Endothelial cell of umbilical vein (primary cell): ENCODE measurements around the gene LRRC53. TPM values are rescaled to one million over a fixed set of nuclear protein-coding genes. Genes with fewer than 3 reads are reported as not detected.

Source experiments
- BruUV-seq: library from RNA; stranded (reverse); fragments of 400-500 nt; replicated peaks from 2 replicates; lab custom pipeline; 2021; lab: Mats Ljungman, UMichigan
- CTCF ChIA-PET: fragments of 300-600, 350-600 bp; sonication (Branson Sonifier 250); formaldehyde crosslinking; loops from one replicate; lab custom pipeline; 2021; ENCODE audit warnings: antibody characterized with exemption, inconsistent platforms; lab: Charles Lee
- POLR2A ChIA-PET: fragments of 300-600, 350-600 bp; sonication (Branson Sonifier 250); formaldehyde crosslinking; loops from one replicate; lab custom pipeline; 2021; ENCODE audit warnings: antibody characterized with exemption, inconsistent platforms; lab: Charles Lee
- DNase-seq: peaks from one replicate; pipeline ENCODE4 v3.0.0-alpha.2; 2011; ENCODE audit warnings: low read depth, low spot score
- FAIRE-seq: peaks from 2 replicates; lab custom pipeline; 2011; peaks lifted over from hg19 to GRCh38; lab: Jason Lieb, UNC
- H2AFZ ChIP-seq: 2 replicates; pipeline ENCODE4 v1.6.0; 2012; ENCODE audit warnings: low read depth, low read length, control low read depth, inconsistent platforms
- H3K27ac ChIP-seq: 2 replicates; pipeline ENCODE4 v1.5.1; 2011; ENCODE audit warnings: low read depth, mild to moderate bottlenecking, control low read depth, low read length, moderate library complexity; ENCODE audit not compliant: insufficient read depth
- H3K27me3 ChIP-seq, 2 experiments: 2 replicates each; pipeline versions ENCODE4 v1.6.0 to v1.6.1; 2011; ENCODE audit warnings: low read length in 2 of 2, mixed read lengths in 1 of 2; ENCODE audit not compliant: control insufficient read depth in 2 of 2, insufficient read depth in 2 of 2
- H3K36me3 ChIP-seq, 2 experiments: 2 replicates in 1 of 2; 3 replicates in 1 of 2; pipeline ENCODE4 v1.5.1; 2011; ENCODE audit warnings: low read length in 2 of 2, mild to moderate bottlenecking in 1 of 2, moderate library complexity in 1 of 2; ENCODE audit not compliant: control insufficient read depth in 2 of 2, insufficient read depth in 2 of 2; ENCODE audit errors: extremely low read depth in 1 of 2
- H3K4me1 ChIP-seq: 3 replicates; pipeline ENCODE4 v1.5.1; 2011; ENCODE audit warnings: mild to moderate bottlenecking, low read length; ENCODE audit not compliant: control insufficient read depth, insufficient read depth; ENCODE audit errors: extremely low read depth
- H3K4me2 ChIP-seq: 2 replicates; pipeline ENCODE4 v1.6.1; 2011; ENCODE audit warnings: low read length, control low read depth, mixed read lengths; ENCODE audit not compliant: insufficient read depth
- H3K4me3 ChIP-seq, 3 experiments: fragments of 200-600 bp in 1 of 3; sonication (generic), shearing (Covaris generic) in 1 of 3; replicated peaks in 1 of 3; 2 replicates each; pipeline ENCODE4 v1.5.1; 2011 to 2016; ENCODE audit warnings: control low read depth in 3 of 3, low read length in 3 of 3, mild to moderate bottlenecking in 2 of 3, inconsistent platforms in 1 of 3, low read depth in 1 of 3, moderate library complexity in 1 of 3; ENCODE audit not compliant: insufficient read depth in 1 of 3
- H3K79me2 ChIP-seq: 2 replicates; pipeline ENCODE4 v1.6.0; 2012; ENCODE audit warnings: low read length, inconsistent platforms; ENCODE audit not compliant: control insufficient read depth, insufficient read depth
- H3K9ac ChIP-seq: replicated peaks from 2 replicates; pipeline ENCODE3; 2011; ENCODE audit warnings: low read length, control low read depth; ENCODE audit not compliant: insufficient read depth; ENCODE audit errors: extremely low read depth
- H3K9me1 ChIP-seq: replicated peaks from 3 replicates; pipeline ENCODE4 v1.6.0; 2011; ENCODE audit warnings: mild to moderate bottlenecking, low read length; ENCODE audit not compliant: control insufficient read depth, insufficient read depth; ENCODE audit errors: extremely low read depth
- H3K9me3 ChIP-seq: replicated peaks from 2 replicates; pipeline ENCODE4 v1.5.1; 2012; ENCODE audit warnings: low read length, inconsistent platforms; ENCODE audit not compliant: control insufficient read depth, insufficient read depth
- H4K20me1 ChIP-seq: replicated peaks from 2 replicates; pipeline ENCODE3; 2011; ENCODE audit warnings: mild to moderate bottlenecking, low read length; ENCODE audit not compliant: control insufficient read depth, insufficient read depth; ENCODE audit errors: extremely low read depth
- CTCF ChIP-seq, 2 donors: IDR thresholded peaks; 1 replicate in 1 of 2; 2 replicates in 1 of 2; pipeline ENCODE4 v1.5.1; 2011; ENCODE audit warnings: low read length in 2 of 2, mild to moderate bottlenecking in 2 of 2, moderate library complexity in 2 of 2, control low read depth in 1 of 2, inconsistent platforms in 1 of 2, low read depth in 1 of 2; ENCODE audit not compliant: insufficient read depth in 1 of 2; ENCODE audit errors: extremely low read depth in 1 of 2
- EZH2 ChIP-seq: IDR thresholded peaks from 2 replicates; pipeline ENCODE4 v1.6.1; 2012; ENCODE audit warnings: borderline replicate concordance, low read depth, mild to moderate bottlenecking, moderate library complexity, low read length, inconsistent platforms; ENCODE audit not compliant: severe bottlenecking
- FOS ChIP-seq: IDR thresholded peaks from 2 replicates; pipeline ENCODE4 v1.6.1; 2011; ENCODE audit warnings: mild to moderate bottlenecking, low read length, moderate library complexity, borderline replicate concordance; ENCODE audit not compliant: insufficient read depth
- GATA2 ChIP-seq: IDR thresholded peaks from 2 replicates; pipeline ENCODE4 v1.7.0; 2011; ENCODE audit warnings: low read depth, mild to moderate bottlenecking, moderate library complexity, mixed read lengths, low read length; ENCODE audit not compliant: insufficient read length, insufficient read depth
- JUN ChIP-seq: IDR thresholded peaks from 2 replicates; pipeline ENCODE4 v1.6.1; 2011; ENCODE audit warnings: borderline replicate concordance, low read depth; ENCODE audit not compliant: insufficient read length, insufficient read depth
- MAX ChIP-seq: IDR thresholded peaks from 2 replicates; pipeline ENCODE4 v1.6.1; 2011; ENCODE audit not compliant: insufficient read depth, insufficient read length
- MYC ChIP-seq: IDR thresholded peaks from one replicate; pipeline ENCODE4 v1.6.1; 2011; ENCODE audit warnings: mild to moderate bottlenecking, low read depth, low read length
- POLR2A ChIP-seq: IDR thresholded peaks from 2 replicates; pipeline ENCODE4 v1.6.1; 2012; ENCODE audit warnings: low read depth, mild to moderate bottlenecking, control low read depth, low read length
- POLR2AphosphoS5 ChIP-seq: IDR thresholded peaks from 2 replicates; pipeline ENCODE4 v1.6.1; 2012; ENCODE audit warnings: low read depth, mild to moderate bottlenecking, control low read depth, low read length, moderate library complexity; ENCODE audit not compliant: insufficient read depth
- dilution Hi-C: fragments of 300-500 bp; cut with MboI; formaldehyde crosslinking; loops from one replicate; pipeline ENCODE4 v1.15.0; 2019; ENCODE audit warnings: low sequenced_read_pairs; ENCODE audit not compliant: extremely low pct_ligation_motif_present
- intact Hi-C: fragments of 100-400 bp; cut with micrococcal nuclease; formaldehyde crosslinking; loops from one replicate; pipeline ENCODE4 v1.10.0; 2022
- polyA plus RNA-seq, 4 experiments: library from polyadenylated mRNA; depleted of rRNA in 3 of 4; stranded (reverse) in 3 of 4; unstranded in 1 of 4; fragments of >200 nt; gene quantifications; 2 replicates each; pipeline versions ENCODE4 v1.2.1 to v1.2.3, GENCODE V29; 2011 to 2012; ENCODE audit warnings: missing spikeins in 1 of 4
- total RNA-seq: library from RNA; stranded (reverse); gene quantifications from 2 replicates; pipeline ENCODE4 v1.2.3, GENCODE V29; 2021

The LRRC53 gene
- total and polyA plus RNA-seq, 2 donors (not counting 3 experiments of a cell fraction or from before 2014, with no cell fraction given) = not detected

- dilution Hi-C loops = no loop called here
- intact Hi-C loops = no loop called here
- H3K79me2 ChIP-seq = no peaks in the 10 kb centered on the region
- no peaks in the 10 kb centered on the region for H3K36me3 ChIP-seq
- H2AFZ ChIP-seq = no peak overlapping the region
- no peaks in the 10 kb centered on the region for H3K9me3 ChIP-seq
- DNase-seq (no peak), FAIRE-seq (no peak)
- no peak overlapping the region for H3K4me2 ChIP-seq
- TF ChIP-seq JUN = no peak
- no peak for TF ChIP-seq MAX
- TF ChIP-seq MYC = no peak
- TF ChIP-seq POLR2A = no peak
- TF ChIP-seq EZH2 = no peak
- no peak for TF ChIP-seq CTCF (IDR thresholded peaks at IDR 0.05; ENCODE audit: extremely low read depth in 1 of 2, insufficient read depth in 1 of 2, low read depth in 1 of 2, low read length in 2 of 2)
- no peak for TF ChIP-seq POLR2AphosphoS5
- no peak for TF ChIP-seq GATA2
- no peak for TF ChIP-seq FOS
- H3K4me1 ChIP-seq = no peaks in the 10 kb centered on the region
- H3K9me1 ChIP-seq = no peaks in the 10 kb centered on the region
- CTCF ChIA-PET = no interaction called here
- no peaks in the 10 kb centered on the region for H3K27me3 ChIP-seq
- POLR2A ChIA-PET = no interaction called here
- H3K9ac ChIP-seq = no peak overlapping the region
- H3K4me3 ChIP-seq = no peak overlapping the region
- H4K20me1 ChIP-seq = no peaks in the 10 kb centered on the region
- no TSS peak for BruUV-seq
- no peak overlapping the region for H3K27ac ChIP-seq
These were observed 49.0 kb downstream of the LRRC53 start for GRCh38 chr1:74463333-74463988.
